ENCODE data around the gene HTRA3.

DNA sequence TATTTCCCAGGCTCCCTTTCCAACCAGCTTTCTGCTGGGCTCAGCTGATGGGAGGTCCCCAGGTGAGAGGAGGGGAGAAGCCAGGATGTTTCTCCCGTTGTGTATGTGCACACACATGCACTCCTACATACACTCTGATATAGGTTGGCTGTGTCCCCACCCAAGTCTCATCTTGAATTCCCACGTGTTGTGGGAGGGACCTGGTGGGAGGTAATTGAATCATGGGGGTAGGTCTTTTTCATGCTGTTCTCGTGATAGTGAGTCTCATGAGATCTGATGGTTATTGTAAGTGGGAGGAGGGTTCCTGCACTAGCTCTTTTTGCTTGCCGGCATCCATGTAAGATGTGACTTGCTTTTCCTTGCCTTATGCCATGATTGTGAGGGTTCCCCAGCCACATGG, 11.7 kb upstream of the HTRA3 start:
- no peak for TF ChIP-seq CTCF (conservative IDR thresholded peaks at IDR 0.05; ENCODE audit: low read depth, low read length)
- TF ChIP-seq EZH2 (IDR thresholded peaks at IDR 0.05; ENCODE audit: low read length, unreplicated experiment), result no peak
- no peak for TF ChIP-seq EZH2phosphoT487 (IDR thresholded peaks at IDR 0.05; ENCODE audit: borderline replicate concordance, low read length)
